Chondrocyte (in vitro differentiated cells): Measurements from ENCODE around the gene FAM185A. TPM values are rescaled to one million over a fixed set of nuclear protein-coding genes. Genes with fewer than 3 reads are reported as not detected.
"Not testable (repeated sequence)": the region's sequence is repeated elsewhere in the genome, so short reads cannot be mapped to it uniquely, and the experiment has no call there.

Source experiments
- DNase-seq: peaks from one replicate; pipeline ENCODE4 v3.0.0; 2021; ENCODE audit warnings: mixed read lengths, low spot score
- H3K27ac Mint-ChIP-seq: one replicate; pipeline ENCODE4 v1.8.0; 2021; ENCODE audit warnings: mild to moderate bottlenecking, moderate library complexity, mixed read lengths; ENCODE audit not compliant: unreplicated experiment
- H3K27me3 Mint-ChIP-seq: 2 replicates; pipeline ENCODE4 v1.8.0; 2021; ENCODE audit warnings: low read depth, mixed read lengths
- H3K36me3 Mint-ChIP-seq: 2 replicates; pipeline ENCODE4 v1.8.0; 2021; ENCODE audit warnings: low read depth, mixed read lengths
- H3K4me1 Mint-ChIP-seq: 2 replicates; pipeline ENCODE4 v1.8.0; 2021; ENCODE audit warnings: low read depth, mild to moderate bottlenecking, mixed read lengths
- H3K4me3 Mint-ChIP-seq: one replicate; pipeline ENCODE4 v1.8.0; 2021; ENCODE audit warnings: mild to moderate bottlenecking, moderate library complexity, mixed read lengths; ENCODE audit not compliant: unreplicated experiment
- H3K9me3 Mint-ChIP-seq: 2 replicates; pipeline ENCODE4 v1.8.0; 2021; ENCODE audit warnings: low read depth, mixed read lengths
- CTCF ChIP-seq: fragments of 200-600 bp; sonication (generic); IDR thresholded peaks from 2 replicates; pipeline ENCODE4 v1.5.0; 2021; ENCODE audit warnings: antibody characterized with exemption, mild to moderate bottlenecking, moderate library complexity
- long read RNA-seq: library from polyadenylated mRNA; stranded (forward); transcript quantifications from one replicate; pipeline ENCODE4 v2.0.0, GENCODE V29; 2021
- total RNA-seq: library from RNA; stranded (reverse); gene quantifications from 3 replicates; pipeline ENCODE4 v1.2.1, GENCODE V29; 2021

The FAM185A gene
- 5.6 to 7.5 TPM (median 5.8 TPM) in 3 replicates for total RNA-seq
- long read RNA-seq, partial matches to known transcripts = 1 of 7 reads
- long read RNA-seq, other reads (novel, unspliced or antisense) = 1 of 7 reads

- Mint-ChIP-seq H3K27ac (peak within 1 kb of the TSS; percentile 85), H3K4me3 (peak within 1 kb of the TSS; percentile 81), H3K4me1 (peaks cover 19% of the 10 kb centered on the region)
- not testable (repeated sequence) for H3K9me3 Mint-ChIP-seq, H3K36me3 Mint-ChIP-seq, H3K27me3 Mint-ChIP-seq
- peak; percentile 99 for DNase-seq
- TF ChIP-seq CTCF = peak; percentile 19
Measured at GRCh38 chr7:102748605-102749444, at the start of gene FAM185A. TSS of gene FAM185A (plus strand) at chr7:102748999. CDS start at chr7:102749208, 209 bp downstream.

- DNase-seq, H3K4me3 Mint-ChIP-seq, H3K27ac Mint-ChIP-seq, H3K27me3 Mint-ChIP-seq, H3K36me3 Mint-ChIP-seq, H3K9me3 Mint-ChIP-seq: not testable (repeated sequence)
- H3K4me1 Mint-ChIP-seq = peaks cover 13% of the 10 kb centered on the region
Measured at GRCh38 chr7:102713011-102713690, 35.6 kb upstream of the FAM185A start.

GRCh38 chr7:102713691-102714080 lies 35.1 kb upstream of the FAM185A start:
- peaks cover 18% of the 10 kb centered on the region for H3K4me1 Mint-ChIP-seq
- H3K36me3 Mint-ChIP-seq, H3K27ac Mint-ChIP-seq, H3K27me3 Mint-ChIP-seq, DNase-seq, H3K9me3 Mint-ChIP-seq, H3K4me3 Mint-ChIP-seq: not testable (repeated sequence)

- not testable (repeated sequence) for H3K27ac Mint-ChIP-seq, DNase-seq, H3K9me3 Mint-ChIP-seq, H3K4me3 Mint-ChIP-seq, H3K36me3 Mint-ChIP-seq, H3K27me3 Mint-ChIP-seq
- H3K4me1 Mint-ChIP-seq = peaks cover 26% of the 10 kb centered on the region
Measured at GRCh38 chr7:102714774-102715522, 33.9 kb upstream of the FAM185A start.

GRCh38 chr7:102715718-102716117 lies 33.1 kb upstream of the FAM185A start:
- not testable (repeated sequence) for H3K27ac Mint-ChIP-seq, H3K27me3 Mint-ChIP-seq, DNase-seq, H3K9me3 Mint-ChIP-seq, H3K4me3 Mint-ChIP-seq, H3K36me3 Mint-ChIP-seq
- peaks cover 26% of the 10 kb centered on the region for H3K4me1 Mint-ChIP-seq
- TF ChIP-seq CTCF = peak; percentile 39

GRCh38 chr7:102718491-102718890 lies 30.3 kb upstream of the FAM185A start:
- H3K27me3 Mint-ChIP-seq, H3K36me3 Mint-ChIP-seq, H3K4me3 Mint-ChIP-seq, H3K9me3 Mint-ChIP-seq, DNase-seq: not testable (repeated sequence)
- Mint-ChIP-seq H3K27ac (peak overlapping the region; percentile 70), H3K4me1 (peaks cover 19% of the 10 kb centered on the region)

- Mint-ChIP-seq H3K36me3 (peaks cover 12% of the 10 kb centered on the region), H3K9me3 (peaks cover 15% of the 10 kb centered on the region), H3K27me3 (peaks cover 19% of the 10 kb centered on the region)
- DNase-seq, H3K4me3 Mint-ChIP-seq, H3K27ac Mint-ChIP-seq, H3K4me1 Mint-ChIP-seq: not testable (repeated sequence)
Measured at GRCh38 chr7:102726170-102726569, 22.6 kb upstream of the FAM185A start.

GRCh38 chr7:102729670-102730069 lies 19.1 kb upstream of the FAM185A start:
- not testable (repeated sequence) for H3K4me3 Mint-ChIP-seq, H3K4me1 Mint-ChIP-seq, H3K9me3 Mint-ChIP-seq, H3K27ac Mint-ChIP-seq, H3K36me3 Mint-ChIP-seq, DNase-seq
- H3K27me3 Mint-ChIP-seq = peaks cover 13% of the 10 kb centered on the region

- peaks cover 12% of the 10 kb centered on the region for H3K27me3 Mint-ChIP-seq
Measured at GRCh38 chr7:102730431-102730830, 18.4 kb upstream of the FAM185A start.

GRCh38 chr7:102742002-102742771 lies 6.6 kb upstream of the FAM185A start:
- H3K27me3 Mint-ChIP-seq, H3K9me3 Mint-ChIP-seq, DNase-seq, H3K4me3 Mint-ChIP-seq, H3K4me1 Mint-ChIP-seq, H3K27ac Mint-ChIP-seq, H3K36me3 Mint-ChIP-seq: not testable (repeated sequence)

More at GRCh38 chr7:102730431-102730830, 18.4 kb upstream of the FAM185A start:
- not testable (repeated sequence) for H3K4me1 Mint-ChIP-seq, H3K9me3 Mint-ChIP-seq, H3K27ac Mint-ChIP-seq, DNase-seq, H3K36me3 Mint-ChIP-seq, H3K4me3 Mint-ChIP-seq
